Measurements from ENCODE around the gene PTPRK.

Gene PTPRK

DNA sequence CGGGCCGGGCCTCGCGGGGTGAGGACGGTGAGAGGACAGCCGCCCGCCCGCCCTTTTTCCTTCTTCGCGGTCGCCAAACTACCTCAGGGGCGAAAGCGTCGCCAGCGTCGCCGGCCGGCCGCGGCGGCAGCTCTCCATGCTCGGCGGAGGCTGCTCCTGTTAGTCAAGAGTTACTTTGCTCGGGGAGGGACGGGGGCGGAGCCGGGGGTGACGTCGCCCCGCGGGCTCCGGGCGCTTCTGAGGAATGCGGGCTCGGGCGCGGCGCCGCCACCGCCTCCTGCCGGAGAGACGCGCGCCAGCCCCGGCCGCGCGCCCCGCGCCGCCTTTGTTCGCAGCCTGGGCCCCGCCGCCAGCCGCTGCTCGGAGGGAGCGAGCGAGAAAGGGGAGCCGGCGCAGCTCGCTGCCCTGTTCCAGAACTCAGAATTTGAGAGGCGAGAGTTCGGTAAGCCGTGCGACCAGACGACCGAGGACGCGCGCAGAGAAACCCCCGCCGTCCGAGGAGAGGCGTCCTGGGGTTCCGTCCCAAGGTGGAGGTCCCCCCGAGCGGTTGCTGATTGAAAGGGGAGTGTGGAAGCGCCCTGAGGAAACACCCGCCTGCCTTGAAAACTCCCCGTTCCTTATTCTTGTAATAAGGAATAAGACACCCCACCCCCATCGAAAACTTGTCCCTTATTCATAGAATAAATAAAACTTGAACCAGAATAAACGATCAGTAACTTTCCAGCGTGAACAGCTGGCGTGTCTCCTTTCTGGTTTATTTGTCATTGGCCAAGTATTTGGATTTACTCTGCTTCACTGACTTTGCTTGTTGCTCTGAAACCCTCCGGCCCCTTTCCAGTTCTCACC is at the start of gene PTPRK:
Gene PTPRK, minus strand, starts transcription at position 164 of the 846 bp plus-strand sequence. CDS start 241 bp downstream, outside the sequence.
- peak; percentile 84 for DNase-seq

DNA sequence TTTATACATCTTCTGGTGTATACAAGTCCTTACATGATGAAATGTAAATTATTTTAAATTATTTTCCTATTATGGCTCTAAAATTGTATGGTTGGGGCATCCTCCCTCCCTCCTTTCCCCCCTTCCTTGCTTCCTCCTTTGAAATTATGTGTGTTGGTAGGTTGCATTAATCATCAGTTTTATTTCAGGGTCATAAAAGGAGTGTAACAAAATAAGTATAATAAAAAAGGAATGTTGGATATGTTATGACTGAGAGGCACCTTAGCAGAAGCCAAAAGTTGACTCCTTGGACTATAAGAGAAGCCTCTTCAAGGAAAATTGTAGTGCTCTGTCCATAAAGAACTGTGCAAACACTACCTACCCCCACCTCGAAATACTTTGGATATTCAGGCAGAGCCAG is 46.6 kb upstream of the PTPRK start:
- no peak for DNase-seq

GRCh38 chr6:128560966-128561365 is 40.6 kb upstream of the PTPRK start:
- DNase-seq: no peak

GRCh38 chr6:128558924-128559323 is 38.5 kb upstream of the PTPRK start:
- no peak for DNase-seq

GRCh38 chr6:128558021-128558420 is 37.6 kb upstream of the PTPRK start:
- no peak for DNase-seq

- no peak for DNase-seq
Measured at GRCh38 chr6:128557081-128557480, 36.7 kb upstream of the PTPRK start.

DNA sequence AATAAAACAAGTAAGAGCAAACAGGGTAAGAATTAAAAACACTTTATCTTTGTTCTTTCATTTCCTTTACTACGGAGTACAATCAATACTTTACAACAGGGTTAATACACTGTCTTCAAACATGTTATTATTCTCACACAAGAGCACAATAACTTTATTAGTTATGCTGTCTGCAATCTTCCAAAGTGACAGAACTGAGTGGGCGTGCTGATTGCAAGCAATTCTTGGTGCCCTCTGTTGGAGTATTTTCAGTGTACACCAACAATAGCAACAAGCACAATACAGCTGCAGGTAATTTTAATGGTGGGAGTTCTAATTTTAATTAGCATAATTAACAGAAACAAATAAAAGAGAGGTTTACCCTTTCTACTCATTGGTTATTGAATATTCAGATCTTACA is 33.9 kb upstream of the PTPRK start:
- no peak for DNase-seq

DNA sequence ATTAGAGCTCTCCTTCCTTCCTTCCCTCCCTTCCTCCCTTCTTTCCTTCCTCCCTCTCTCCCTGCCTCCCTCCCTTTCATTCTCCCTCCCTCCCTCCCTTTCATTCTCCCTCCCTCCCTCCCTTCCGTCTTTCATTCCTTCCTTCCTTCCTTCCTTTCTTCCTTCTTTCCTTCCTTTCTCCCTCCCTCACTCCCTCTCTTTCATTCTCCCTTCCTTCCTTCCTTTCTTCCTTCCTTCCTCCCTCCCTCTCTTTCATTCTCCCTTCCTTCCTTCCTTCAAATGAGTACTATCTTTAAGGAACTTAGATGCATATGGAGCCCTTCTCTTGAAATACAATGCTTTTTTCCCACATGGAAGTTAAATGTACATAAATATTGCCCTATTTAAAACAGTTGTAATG is 20.9 kb upstream of the PTPRK start:
- DNase-seq: no peak

GRCh38 chr6:128538763-128539162 is 18.4 kb upstream of the PTPRK start:
- DNase-seq: no peak

DNA sequence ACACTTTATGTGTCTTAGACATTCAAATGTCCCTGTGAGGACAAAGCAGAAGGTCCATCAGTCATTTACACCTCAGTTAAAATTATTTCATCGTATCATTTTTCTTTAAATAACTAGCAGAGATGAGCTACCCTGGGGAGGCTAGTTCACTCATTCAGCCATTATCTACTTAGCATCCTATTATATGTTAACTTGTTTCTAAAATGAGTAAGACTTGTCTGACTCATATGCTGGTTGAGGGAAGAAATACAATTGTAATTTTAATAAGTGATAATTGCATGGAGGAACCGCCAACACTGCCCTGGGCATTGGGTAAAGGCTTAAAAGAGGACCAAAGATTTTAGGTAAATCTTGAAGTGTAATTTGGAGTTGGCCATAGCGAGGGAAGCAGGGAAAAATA is 12.4 kb upstream of the PTPRK start:
- DNase-seq: no peak

GRCh38 chr6:128532136-128532535 is 11.7 kb upstream of the PTPRK start:
- DNase-seq: no peak

GRCh38 chr6:128531696-128532095 is 11.3 kb upstream of the PTPRK start:
- no peak for DNase-seq

- no peak for DNase-seq
Measured at GRCh38 chr6:128528241-128528640, 7.8 kb upstream of the PTPRK start.

- DNase-seq: no peak
Measured at GRCh38 chr6:128527375-128527774, 7.0 kb upstream of the PTPRK start.

GRCh38 chr6:128526152-128526914 is 5.9 kb upstream of the PTPRK start:
- DNase-seq: no peak

- no peak for DNase-seq
Measured at GRCh38 chr6:128525406-128525805, 5.0 kb upstream of the PTPRK start.

DNA sequence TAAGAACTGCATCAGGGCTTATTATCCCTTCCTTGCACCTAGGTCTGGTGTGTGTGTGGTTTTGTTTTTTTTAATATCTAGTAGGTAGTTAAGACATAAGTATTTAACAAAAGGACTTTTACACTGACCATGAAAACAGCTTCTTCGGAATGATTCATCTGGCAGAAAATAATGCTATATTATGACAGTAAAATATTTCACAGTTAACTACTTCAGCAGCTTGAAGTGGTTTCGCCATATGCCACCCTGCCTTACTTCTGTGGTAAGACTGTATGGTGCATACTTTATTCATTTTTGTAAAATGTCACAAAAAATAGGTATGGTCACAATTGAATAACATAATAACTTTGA is 858 bp upstream of the PTPRK start:
- DNase-seq: no peak

GRCh38 chr6:128519931-128520435 is 416 bp downstream of the PTPRK start:
- DNase-seq: peak; percentile 32

GRCh38 chr6:128519132-128519930 is 1.1 kb downstream of the PTPRK start:
- peak; percentile 20 for DNase-seq

DNA sequence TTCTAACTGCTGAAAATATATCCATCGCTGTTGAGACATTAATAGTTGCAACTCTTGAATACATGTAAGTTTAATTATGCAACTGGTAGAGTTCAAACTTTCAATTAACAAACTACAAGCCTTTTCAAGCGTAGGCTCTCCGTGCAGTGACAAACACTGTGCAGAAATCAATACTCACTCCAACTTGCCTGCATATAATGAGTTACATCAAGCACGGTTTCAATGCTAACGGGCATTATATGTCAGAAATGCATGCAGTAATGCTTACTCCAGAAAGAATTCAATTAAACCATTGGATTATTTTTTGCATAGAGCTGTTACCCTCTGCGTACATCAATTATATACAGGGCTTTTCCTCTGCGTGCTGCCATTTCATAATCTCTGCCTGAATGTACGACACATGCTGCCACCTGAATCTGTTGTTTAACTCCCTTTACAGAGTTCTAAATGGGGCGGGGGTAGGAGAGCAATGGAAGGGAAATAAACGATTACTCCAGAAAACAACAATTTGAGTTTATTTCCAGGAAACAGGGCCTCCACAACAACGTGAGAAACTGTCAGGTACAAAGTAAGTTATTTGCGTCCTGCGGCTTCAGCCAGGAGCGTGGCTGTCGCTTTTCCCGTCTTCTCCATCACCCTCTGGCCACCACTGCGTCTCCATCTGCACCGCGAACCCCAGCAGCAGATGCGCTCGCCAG is 1.8 kb downstream of the PTPRK start:
- DNase-seq: no peak

GRCh38 chr6:128517124-128517523 is 3.3 kb downstream of the PTPRK start:
- DNase-seq: no peak

GRCh38 chr6:128516514-128516898 is 3.9 kb downstream of the PTPRK start:
- no peak for DNase-seq

All from CD4-positive, alpha-beta T cell treated with Interleukin-10 for 1 hour (primary cell).